HG02943 (cell line): ENCODE measurements around the gene BTBD9.

Source experiments
- ATAC-seq: cut with Tn5 transposase; IDR thresholded peaks from one replicate; pipeline ENCODE4 v1.9.1; 2021; ENCODE audit warnings: mild to moderate bottlenecking, low read depth, moderate library complexity; ENCODE audit not compliant: unreplicated experiment

The BTBD9 gene

GRCh38 chr6:38512211-38512610, 127.5 kb downstream of the BTBD9 start:
- ATAC-seq, result no peak

GRCh38 chr6:38510205-38510604, 129.5 kb downstream of the BTBD9 start:
- ATAC-seq, result no peak

- ATAC-seq, result no peak
These were observed 130.0 kb downstream of the BTBD9 start for GRCh38 chr6:38509713-38510112.

GRCh38 chr6:38508894-38509293, 130.8 kb downstream of the BTBD9 start:
- no peak for ATAC-seq

- ATAC-seq, result no peak
These were observed 131.4 kb downstream of the BTBD9 start for GRCh38 chr6:38508286-38508685.

- no peak for ATAC-seq
These were observed 132.6 kb downstream of the BTBD9 start for GRCh38 chr6:38507173-38507572.

- ATAC-seq, result no peak
These were observed 133.9 kb downstream of the BTBD9 start for GRCh38 chr6:38505826-38506225.

- no peak for ATAC-seq
These were observed 134.7 kb downstream of the BTBD9 start for GRCh38 chr6:38504996-38505395.

GRCh38 chr6:38503960-38504682, 135.6 kb downstream of the BTBD9 start:
- no peak for ATAC-seq

GRCh38 chr6:38503032-38503773, 136.5 kb downstream of the BTBD9 start:
- ATAC-seq, result no peak

GRCh38 chr6:38502423-38502822, 137.3 kb downstream of the BTBD9 start:
- ATAC-seq, result no peak

- ATAC-seq, result no peak
These were observed 137.8 kb downstream of the BTBD9 start for GRCh38 chr6:38501931-38502330.

- no peak for ATAC-seq
These were observed 140.1 kb downstream of the BTBD9 start for GRCh38 chr6:38499529-38500096.

GRCh38 chr6:38498805-38499445, 140.8 kb downstream of the BTBD9 start:
- no peak for ATAC-seq

GRCh38 chr6:38498085-38498484, 141.6 kb downstream of the BTBD9 start:
- no peak for ATAC-seq

- ATAC-seq, result no peak
These were observed 142.2 kb downstream of the BTBD9 start for GRCh38 chr6:38497546-38497945.

GRCh38 chr6:38495922-38496635, 143.7 kb downstream of the BTBD9 start:
- ATAC-seq, result no peak

GRCh38 chr6:38495518-38495917, 144.2 kb downstream of the BTBD9 start:
- no peak for ATAC-seq

- no peak for ATAC-seq
These were observed 145.7 kb downstream of the BTBD9 start for GRCh38 chr6:38493931-38494547.

- no peak for ATAC-seq
These were observed 147.7 kb downstream of the BTBD9 start for GRCh38 chr6:38492031-38492430.
